Psoas muscle (tissue), 8 donors: ENCODE results near the gene MGA. TPM values are rescaled to one million over a fixed set of nuclear protein-coding genes. Genes with fewer than 3 reads are reported as not detected.

Source experiments
- ATAC-seq, 4 donors: fragments of 200-7000 bp; cut with Tn5 transposase; one replicate each; pipeline ENCODE4 v1.9.1; 2020; ENCODE audit warnings: moderate library complexity in 3 of 4, mild to moderate bottlenecking in 2 of 4
- DNase-seq, 2 donors: peaks; one replicate each; pipeline ENCODE4 v3.0.0-alpha.2; 2020
- H3K27ac ChIP-seq: fragments of 200-600 bp; one replicate; pipeline ENCODE4 v1.8.0; 2022
- H3K27me3 ChIP-seq, 3 donors: fragments of 200-600 bp in 1 of 3; one replicate each; pipeline versions ENCODE4 v1.6.1 to v1.8.0; 2013 to 2022; ENCODE audit warnings: low read length in 2 of 3, mild to moderate bottlenecking in 2 of 3, moderate library complexity in 1 of 3; ENCODE audit not compliant: insufficient read depth in 3 of 3
- H3K36me3 ChIP-seq, 2 donors: fragments of 200-600 bp in 1 of 2; one replicate each; pipeline versions ENCODE4 v1.6.1 to v1.8.0; 2013 to 2022; ENCODE audit warnings: low read depth in 1 of 2, mild to moderate bottlenecking in 1 of 2, moderate library complexity in 1 of 2; ENCODE audit not compliant: insufficient read depth in 1 of 2
- H3K4me1 ChIP-seq: fragments of 200-600 bp; one replicate; pipeline ENCODE4 v1.8.0; 2022
- H3K4me3 ChIP-seq: fragments of 200-600 bp; one replicate; pipeline ENCODE4 v1.8.0; 2022; ENCODE audit warnings: mild to moderate bottlenecking
- H3K9me3 ChIP-seq: fragments of 200-600 bp; one replicate; pipeline ENCODE4 v1.8.0; 2022
- WGBS, 3 donors: extraction: QIAGEN DNeasy Blood & Tissue Kit; methylation state at CpG; one replicate each; pipeline versions ENCODE4 v1.1.6 to v1.1.7; 2013; 5-methylcytosine and 5-hydroxymethylcytosine counted together
- intact Hi-C, 2 donors: fragments of 100-400 bp; cut with DNase I; formaldehyde crosslinking; loops; one replicate each; pipeline versions ENCODE4 v1.11.0 to v1.14.2; 2022
- polyA plus RNA-seq, 3 donors: library from polyadenylated mRNA; stranded (reverse); fragments of 200-250 nt; gene quantifications; one replicate each; pipeline ENCODE4 v1.2.3, GENCODE V29; 2013
- total RNA-seq, 4 donors: library from RNA; stranded (reverse); fragmentation: NEBNext Ultra II Directional in 2 of 4; extraction: Animal tissue kit (Norgen Biotek cat#: 25700) in 2 of 4; gene quantifications; one replicate each; pipeline versions ENCODE4 v1.2.1 to v1.2.4, GENCODE V29; 2021 to 2023
- TF ChIP-seq, protein P1 (sequence below): fragments of 200-600 bp; IDR thresholded peaks from one replicate; pipeline ENCODE4 v1.8.0; 2022; ENCODE audit warnings: antibody characterized with exemption
- donor health status: healthy with polysubstance abuse.
- donor health status: DM: no; HTN: no; CAD: no; lungs with moderate emphysema.
- donor health status: Bipolar disorder and iron deficiency.
- donor health status: healthy.
- donor health status: DM: yes; HTN: yes; CAD: no.
- donor health status: DM: no; HTN: no; CAD: no.
- donor health status: DM: no; HTN: no; CAD: no.
- donor health status: DM: yes; HTN: yes; CAD: no.

MGA gene
- total and polyA plus RNA-seq, 7 donors: 2.6 to 25.8 (median 13.1) TPM

DNA sequence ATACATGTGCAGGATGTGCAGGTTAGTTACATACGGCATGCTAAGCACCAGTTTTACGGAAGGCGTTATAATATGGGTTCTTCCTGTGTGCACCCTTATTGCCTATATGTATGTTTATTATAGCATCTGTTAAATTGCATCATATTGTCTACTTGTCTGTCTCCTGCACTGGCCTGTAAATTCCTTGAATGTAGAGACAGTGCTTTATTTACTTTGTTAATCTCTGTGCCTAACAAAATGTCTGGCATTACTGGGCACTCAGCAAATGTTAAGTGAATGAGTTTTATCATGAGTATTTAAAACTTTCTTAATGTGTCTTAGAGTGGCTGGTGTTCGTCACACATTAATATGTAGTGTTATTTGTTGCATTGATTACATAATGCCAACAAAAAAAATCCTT is 23.8 kb downstream of the MGA start:
- TF ChIP-seq, protein P1, sequence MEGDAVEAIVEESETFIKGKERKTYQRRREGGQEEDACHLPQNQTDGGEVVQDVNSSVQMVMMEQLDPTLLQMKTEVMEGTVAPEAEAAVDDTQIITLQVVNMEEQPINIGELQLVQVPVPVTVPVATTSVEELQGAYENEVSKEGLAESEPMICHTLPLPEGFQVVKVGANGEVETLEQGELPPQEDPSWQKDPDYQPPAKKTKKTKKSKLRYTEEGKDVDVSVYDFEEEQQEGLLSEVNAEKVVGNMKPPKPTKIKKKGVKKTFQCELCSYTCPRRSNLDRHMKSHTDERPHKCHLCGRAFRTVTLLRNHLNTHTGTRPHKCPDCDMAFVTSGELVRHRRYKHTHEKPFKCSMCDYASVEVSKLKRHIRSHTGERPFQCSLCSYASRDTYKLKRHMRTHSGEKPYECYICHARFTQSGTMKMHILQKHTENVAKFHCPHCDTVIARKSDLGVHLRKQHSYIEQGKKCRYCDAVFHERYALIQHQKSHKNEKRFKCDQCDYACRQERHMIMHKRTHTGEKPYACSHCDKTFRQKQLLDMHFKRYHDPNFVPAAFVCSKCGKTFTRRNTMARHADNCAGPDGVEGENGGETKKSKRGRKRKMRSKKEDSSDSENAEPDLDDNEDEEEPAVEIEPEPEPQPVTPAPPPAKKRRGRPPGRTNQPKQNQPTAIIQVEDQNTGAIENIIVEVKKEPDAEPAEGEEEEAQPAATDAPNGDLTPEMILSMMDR: no peak
- WGBS, 3 donors: 93 to 96% (median 94%) methylated on average over 4 of the region's 4 CpGs
- intact Hi-C loops: no loop called here

DNA sequence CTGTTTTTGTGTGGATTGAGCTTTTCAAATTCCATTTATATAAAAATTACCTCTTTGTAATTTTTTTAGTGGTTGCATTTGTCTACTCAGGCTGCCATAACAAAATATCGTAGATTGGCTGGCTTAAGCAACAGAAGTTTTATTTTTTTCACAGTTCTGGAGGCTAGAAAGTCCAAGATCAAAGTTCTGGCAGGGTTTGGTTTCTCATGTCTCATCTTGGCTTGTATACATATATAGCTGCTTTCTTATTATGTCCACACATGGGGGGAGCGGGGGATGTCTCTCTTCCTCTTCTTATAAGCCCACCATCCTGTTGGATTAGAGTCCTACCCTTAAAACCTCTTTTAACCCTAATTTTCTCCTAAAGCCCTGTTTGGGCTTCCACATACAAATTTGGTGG is 28.5 kb downstream of the MGA start:
- no peak for DNase-seq
- Histone ChIP-seq H3K4me1 (peaks cover 17% of the 10 kb centered on the region), H3K9me3 (no peaks in the 10 kb centered on the region), H3K36me3 (no peaks in the 10 kb centered on the region), H3K4me3 (no peak overlapping the region), H3K27ac (no peak overlapping the region), H3K27me3 (no peaks in the 10 kb centered on the region)
- WGBS, 3 donors: 64 to 71% (median 65%) methylated on average over 2 of the region's 2 CpGs
- intact Hi-C loops: no loop called here
- TF ChIP-seq, protein P1: no peak
- ATAC-seq: no peak

More for the DNA sequence above, 23.8 kb downstream of the MGA start:
- no peak overlapping the region for H3K27ac ChIP-seq
- H3K36me3 ChIP-seq: no peaks in the 10 kb centered on the region
- ATAC-seq (no peak), DNase-seq (no peak)
- no peak overlapping the region for H3K4me3 ChIP-seq
- no peaks in the 10 kb centered on the region for H3K27me3 ChIP-seq
- H3K9me3 ChIP-seq: peaks cover 8% of the 10 kb centered on the region
- H3K4me1 ChIP-seq: peaks cover 14% of the 10 kb centered on the region

DNA sequence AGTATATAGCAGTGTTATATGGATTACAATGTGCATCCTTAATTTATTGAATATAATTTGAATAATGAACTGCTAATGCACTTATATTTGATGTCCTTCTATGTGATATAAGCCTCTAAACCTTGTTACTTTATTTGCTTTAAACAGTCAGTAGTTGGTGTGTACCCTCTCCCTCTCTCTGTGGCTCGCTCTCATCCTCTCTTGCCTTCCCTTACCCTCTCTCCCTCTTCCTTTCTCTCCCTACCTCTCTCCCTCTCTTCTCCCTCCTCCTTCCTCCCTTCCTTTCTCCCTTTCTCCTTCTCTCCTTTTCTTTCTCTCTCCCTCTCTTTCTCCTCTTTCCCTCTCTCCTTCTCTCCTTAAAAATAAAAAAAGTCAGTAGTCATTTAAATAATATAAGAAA is 28.9 kb downstream of the MGA start:
- H3K4me1 ChIP-seq: peaks cover 17% of the 10 kb centered on the region
- TF ChIP-seq, protein P1: no peak
- DNase-seq (no peak), ATAC-seq (no peak)
- WGBS, 3 donors: 94 to 100% (median 95%) methylated on average over 1 of the region's 1 CpG
- no peaks in the 10 kb centered on the region for H3K27me3 ChIP-seq
- H3K9me3 ChIP-seq: no peaks in the 10 kb centered on the region
- no peak overlapping the region for H3K4me3 ChIP-seq
- intact Hi-C loops: no loop called here
- no peaks in the 10 kb centered on the region for H3K36me3 ChIP-seq
- no peak overlapping the region for H3K27ac ChIP-seq

DNA sequence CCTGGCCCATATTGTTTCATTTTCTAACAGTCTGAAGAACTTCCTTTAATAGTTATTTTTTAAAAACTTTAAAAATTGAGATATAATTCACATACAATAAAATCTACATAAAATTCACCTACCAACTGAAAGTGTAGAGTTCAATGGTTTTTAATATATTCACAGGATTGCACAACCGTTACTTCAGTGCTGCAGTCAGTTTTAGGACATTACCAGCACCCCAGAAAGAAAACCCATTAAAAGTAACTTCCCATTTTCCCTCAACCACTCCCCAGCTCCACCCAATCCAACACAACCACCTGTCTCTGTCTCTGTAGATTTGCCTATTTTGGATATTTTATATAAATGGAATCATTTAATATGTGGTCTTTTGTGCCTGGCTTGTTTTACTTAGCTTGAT is 29.6 kb downstream of the MGA start:
- H3K27me3 ChIP-seq: no peaks in the 10 kb centered on the region
- H3K9me3 ChIP-seq: no peaks in the 10 kb centered on the region
- 96% methylated on average over 1 of the region's 1 CpG for WGBS, 3 donors
- H3K36me3 ChIP-seq: no peaks in the 10 kb centered on the region
- H3K4me1 ChIP-seq: peaks cover 17% of the 10 kb centered on the region
- DNase-seq (no peak), ATAC-seq (no peak)
- H3K4me3 ChIP-seq: no peak overlapping the region
- intact Hi-C loops: no loop called here
- no peak overlapping the region for H3K27ac ChIP-seq
- TF ChIP-seq, protein P1: no peak

DNA sequence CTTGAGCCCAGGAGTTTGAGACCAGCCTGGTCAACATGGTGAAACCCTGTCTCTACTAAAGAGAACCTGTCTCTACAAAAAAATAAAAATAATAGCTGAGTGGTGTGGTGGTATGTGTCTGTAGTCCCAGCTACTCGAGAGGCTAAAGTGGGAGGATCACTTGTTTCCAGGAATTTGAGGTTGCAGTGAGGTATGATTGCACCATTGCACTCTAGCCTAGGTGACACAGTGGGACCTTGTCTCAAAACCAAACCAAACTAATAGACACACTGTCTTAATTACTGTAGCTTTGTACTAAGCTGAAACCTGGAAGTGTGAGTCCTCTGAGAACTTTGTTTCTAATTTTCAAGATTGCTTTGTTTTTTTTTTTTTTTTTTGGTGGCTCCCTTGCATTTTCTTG is 30.4 kb downstream of the MGA start:
- Histone ChIP-seq H3K9me3 (no peaks in the 10 kb centered on the region), H3K27ac (no peak overlapping the region), H3K4me3 (no peak overlapping the region), H3K4me1 (peaks cover 17% of the 10 kb centered on the region), H3K27me3 (no peaks in the 10 kb centered on the region), H3K36me3 (no peaks in the 10 kb centered on the region)
- intact Hi-C loops: no loop called here
- WGBS, 3 donors: 43 to 72% (median 44%) methylated on average over 1 of the region's 1 CpG
- ATAC-seq (no peak), DNase-seq (no peak)
- TF ChIP-seq, protein P1: no peak
